Fibroblast of pulmonary artery (primary cell): Measurements from ENCODE around the gene TTC28.
"Not testable (repeated sequence)": the region's sequence is repeated elsewhere in the genome, so short reads cannot be mapped to it uniquely, and the experiment has no call there.

Experiments
- DNase-seq: peaks from one replicate; pipeline ENCODE4 v3.0.0-alpha.2; 2010; ENCODE audit warnings: low read depth
- H3K4me3 ChIP-seq: replicated peaks from 2 replicates; pipeline ENCODE4 v1.5.1; 2011; ENCODE audit warnings: low read depth, mild to moderate bottlenecking, control low read depth, low read length, moderate library complexity
- TF ChIP-seq, protein P1 (sequence below): IDR thresholded peaks from 2 replicates; pipeline ENCODE4 v1.5.1; 2011; ENCODE audit warnings: mild to moderate bottlenecking, control low read depth, low read length, inconsistent platforms; ENCODE audit errors: missing control alignments

TTC28 gene

DNA sequence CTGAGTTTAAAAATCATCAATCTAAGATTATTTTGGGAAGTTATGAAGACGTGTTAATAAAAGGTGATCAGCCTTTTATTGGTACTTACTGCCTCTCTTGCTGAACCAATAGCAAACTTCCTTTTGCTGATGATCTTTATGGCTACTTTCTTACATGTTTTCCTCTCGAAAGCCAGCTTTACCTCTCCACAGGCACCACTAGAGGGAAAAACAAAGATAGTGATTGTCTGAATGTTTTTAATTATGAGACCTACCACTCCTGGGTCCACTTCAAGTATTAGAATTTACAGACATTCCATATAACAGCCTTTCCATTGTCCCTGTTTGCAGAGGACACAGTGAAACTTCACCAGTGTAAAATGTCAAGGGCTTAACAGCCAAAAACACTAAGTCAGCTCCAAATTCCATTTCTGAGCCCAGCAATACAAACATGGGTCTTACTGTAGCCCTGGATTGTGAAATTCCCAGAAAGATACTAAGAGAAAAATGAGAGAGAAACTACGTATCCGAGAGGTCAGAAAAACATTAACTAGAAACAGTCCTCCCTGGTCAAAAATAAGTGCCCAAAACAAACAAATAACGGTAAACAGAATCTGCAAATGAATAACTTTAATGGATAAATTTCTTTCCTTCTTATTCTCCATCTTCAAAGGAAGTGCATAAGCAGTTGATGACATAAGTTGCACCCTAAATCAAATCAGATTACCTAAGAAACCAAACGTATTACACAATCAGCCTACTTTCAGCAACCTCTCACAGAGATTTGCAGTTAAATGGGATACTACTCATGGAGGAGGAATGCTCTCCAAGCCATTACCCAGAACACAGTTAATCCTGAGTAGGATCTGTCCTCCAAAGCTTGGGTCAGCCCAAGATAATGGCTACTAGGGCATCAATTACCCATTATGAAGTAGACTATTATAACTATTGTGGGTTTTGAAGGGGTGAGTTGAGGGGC is 32.5 kb upstream of the TTC28 start:
- TF ChIP-seq, protein P1, sequence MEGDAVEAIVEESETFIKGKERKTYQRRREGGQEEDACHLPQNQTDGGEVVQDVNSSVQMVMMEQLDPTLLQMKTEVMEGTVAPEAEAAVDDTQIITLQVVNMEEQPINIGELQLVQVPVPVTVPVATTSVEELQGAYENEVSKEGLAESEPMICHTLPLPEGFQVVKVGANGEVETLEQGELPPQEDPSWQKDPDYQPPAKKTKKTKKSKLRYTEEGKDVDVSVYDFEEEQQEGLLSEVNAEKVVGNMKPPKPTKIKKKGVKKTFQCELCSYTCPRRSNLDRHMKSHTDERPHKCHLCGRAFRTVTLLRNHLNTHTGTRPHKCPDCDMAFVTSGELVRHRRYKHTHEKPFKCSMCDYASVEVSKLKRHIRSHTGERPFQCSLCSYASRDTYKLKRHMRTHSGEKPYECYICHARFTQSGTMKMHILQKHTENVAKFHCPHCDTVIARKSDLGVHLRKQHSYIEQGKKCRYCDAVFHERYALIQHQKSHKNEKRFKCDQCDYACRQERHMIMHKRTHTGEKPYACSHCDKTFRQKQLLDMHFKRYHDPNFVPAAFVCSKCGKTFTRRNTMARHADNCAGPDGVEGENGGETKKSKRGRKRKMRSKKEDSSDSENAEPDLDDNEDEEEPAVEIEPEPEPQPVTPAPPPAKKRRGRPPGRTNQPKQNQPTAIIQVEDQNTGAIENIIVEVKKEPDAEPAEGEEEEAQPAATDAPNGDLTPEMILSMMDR = peak; percentile 35
- DNase-seq = peak; percentile 96
- peak overlapping the region; percentile 38 for H3K4me3 ChIP-seq

DNA sequence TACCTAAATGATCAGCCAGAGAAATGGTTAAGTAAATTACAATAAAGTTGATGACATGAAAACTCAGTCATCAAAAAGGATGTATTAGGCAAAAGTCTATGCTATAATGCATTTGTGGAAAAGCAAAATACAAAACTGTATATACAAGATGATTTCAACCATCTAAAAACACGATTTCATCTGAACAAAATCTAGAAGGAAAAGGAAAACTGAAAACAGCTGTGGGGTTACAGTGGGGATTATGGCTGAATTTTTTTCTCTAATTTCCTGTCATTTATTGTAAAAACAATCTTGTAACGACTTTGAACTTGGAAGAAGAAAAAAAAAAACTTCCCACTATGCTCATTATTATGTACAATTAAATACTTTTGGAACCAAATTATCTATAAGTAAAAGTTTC is 31.7 kb upstream of the TTC28 start:
- H3K4me3 ChIP-seq = no peak overlapping the region
- TF ChIP-seq, protein P1 = no peak
- DNase-seq = no peak

DNA sequence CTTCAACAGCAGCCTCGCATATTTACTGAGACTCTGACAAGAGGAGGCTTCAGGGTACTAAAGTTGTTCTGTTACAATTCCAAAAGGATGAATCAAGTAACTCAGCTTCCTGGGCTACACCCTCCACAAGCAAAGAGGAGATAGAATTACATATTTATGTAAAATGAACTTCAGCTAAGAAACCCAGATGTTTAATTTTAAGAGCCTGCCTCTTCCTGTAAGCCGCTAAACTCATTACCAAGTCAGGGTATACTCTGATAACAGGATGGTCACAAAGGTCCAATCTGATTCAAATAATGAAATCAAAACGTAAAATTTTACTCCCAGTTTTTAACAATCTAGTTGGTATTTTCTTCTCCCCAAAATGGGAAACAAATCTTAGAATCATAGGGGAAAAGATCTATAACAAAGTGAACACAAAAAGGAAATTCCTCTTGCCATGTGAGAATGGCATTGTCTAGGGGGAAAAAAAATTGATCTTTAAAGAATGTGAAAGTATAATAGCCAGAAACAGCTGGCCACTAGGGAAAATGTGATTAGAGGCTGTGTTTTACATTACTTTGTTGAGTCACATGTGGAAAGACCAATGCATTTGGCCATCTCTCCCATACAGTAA is 31.0 kb upstream of the TTC28 start:
- H3K4me3 ChIP-seq = peak overlapping the region; percentile 30
- DNase-seq = peak; percentile 86
- TF ChIP-seq, protein P1 = no peak

DNA sequence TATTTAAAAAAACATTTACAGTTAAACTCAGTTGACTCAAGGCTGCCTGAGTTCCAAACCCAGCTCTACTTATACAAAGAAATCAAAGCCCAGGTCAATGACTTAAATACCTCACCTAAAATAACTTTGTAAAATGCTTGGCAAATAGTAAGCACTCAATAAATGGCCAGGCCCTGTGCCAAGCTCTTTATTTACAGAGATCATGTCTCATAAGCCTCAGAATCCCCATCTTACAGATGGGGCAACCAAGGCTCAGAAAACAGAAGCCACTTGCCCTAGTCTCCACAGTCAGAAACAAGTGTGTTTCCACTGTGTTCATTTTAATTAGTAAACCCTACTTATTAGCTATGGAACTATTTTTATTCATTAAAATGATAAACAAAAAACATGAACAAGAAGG is 30.5 kb upstream of the TTC28 start:
- DNase-seq = peak; percentile 14
- H3K4me3 ChIP-seq = no peak overlapping the region
- TF ChIP-seq, protein P1 = no peak

DNA sequence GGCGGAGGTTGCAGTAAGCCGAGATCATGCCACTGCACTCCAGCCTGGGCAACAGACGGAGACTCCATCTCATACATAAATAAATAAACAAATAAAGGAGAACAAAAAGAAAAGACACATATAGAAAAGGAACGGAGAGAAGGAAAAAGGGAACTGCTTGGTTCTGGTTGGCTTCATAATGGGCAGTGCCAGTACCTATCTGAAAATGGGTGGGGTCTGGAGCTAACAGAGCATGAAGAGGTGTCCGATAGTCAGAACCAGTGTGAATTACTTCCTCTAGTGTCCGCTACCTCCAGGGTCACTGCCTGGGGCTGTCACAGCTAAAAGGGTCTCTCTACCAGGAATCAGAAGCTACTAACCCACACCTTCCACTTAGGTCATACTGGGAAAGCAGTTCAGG is 27.2 kb upstream of the TTC28 start:
- TF ChIP-seq, protein P1 = no peak
- no peak for DNase-seq

DNA sequence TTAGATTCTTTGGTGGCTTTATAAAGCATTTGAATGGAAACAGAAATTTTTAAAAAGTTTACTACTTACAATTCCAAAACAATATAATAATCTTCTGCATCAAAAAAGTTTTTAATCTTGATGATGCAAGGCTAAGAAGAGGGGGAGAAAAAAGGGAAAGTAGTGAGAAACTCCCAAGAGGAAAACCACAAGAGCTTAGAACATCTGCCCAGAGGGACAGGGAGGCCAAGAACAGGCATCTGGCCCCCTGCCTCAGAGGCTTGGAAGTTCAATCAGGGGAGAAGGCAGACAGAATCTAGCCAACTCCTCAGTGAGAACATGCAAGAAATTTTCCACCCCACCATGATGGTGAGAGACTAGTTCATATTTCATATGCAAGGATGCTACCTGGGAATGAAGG is 23.8 kb upstream of the TTC28 start:
- DNase-seq = peak; percentile 10
- H3K4me3 ChIP-seq = no peak overlapping the region
- TF ChIP-seq, protein P1 = no peak

More for the DNA sequence above, 27.2 kb upstream of the TTC28 start:
- H3K4me3 ChIP-seq = no peak overlapping the region

DNA sequence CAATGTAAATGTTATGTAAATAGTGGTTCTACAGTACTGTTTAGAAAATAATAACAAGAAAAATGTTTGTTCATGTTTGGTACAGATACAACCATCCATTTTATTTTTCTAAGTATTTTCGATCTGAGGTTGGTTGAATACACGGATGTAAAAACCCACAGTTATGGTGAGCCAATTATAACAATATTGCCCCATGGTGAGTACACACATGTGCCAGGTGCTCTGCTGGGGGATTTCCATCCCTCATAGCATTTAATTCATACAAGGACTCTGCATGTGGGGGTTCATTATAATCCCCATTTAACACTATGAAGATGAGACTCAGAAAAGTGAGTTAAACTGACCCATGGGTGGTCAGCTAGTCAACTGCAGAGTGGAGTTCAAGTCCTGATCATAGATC is 23.3 kb upstream of the TTC28 start:
- TF ChIP-seq, protein P1 = no peak
- no peak for DNase-seq
- no peak overlapping the region for H3K4me3 ChIP-seq

DNA sequence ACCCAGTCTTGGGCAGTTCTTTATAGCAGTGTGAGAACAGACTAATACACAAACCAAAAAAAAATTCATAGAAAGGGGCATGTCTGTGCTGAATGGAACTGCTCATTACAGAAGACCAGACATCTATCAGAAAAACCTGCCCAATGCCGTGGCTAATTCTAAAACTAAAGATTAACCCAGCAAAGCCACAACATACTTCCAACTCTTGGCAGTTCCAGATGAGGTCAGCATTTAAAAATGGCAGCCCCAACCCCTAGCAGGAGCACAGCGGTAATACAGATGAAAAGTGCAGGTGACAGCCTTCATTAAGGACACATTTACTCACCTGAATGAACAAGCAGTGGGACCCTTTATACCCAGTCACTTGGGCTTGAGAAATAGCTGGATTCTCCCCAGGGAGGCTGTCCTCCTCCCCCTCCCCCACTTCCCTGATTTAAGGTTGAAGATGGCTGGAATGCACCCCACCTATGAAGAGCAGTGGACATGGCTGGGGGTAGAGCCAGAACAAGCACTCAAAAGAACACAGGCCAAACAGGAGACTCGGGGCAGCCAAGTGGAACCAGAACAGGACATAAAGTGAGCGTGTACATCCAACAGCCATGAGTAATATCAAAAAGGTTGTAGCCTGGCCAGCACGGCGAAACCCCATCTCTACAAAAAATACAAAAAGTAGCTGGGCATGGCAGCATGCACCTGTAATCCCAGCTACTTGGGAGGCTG is 13.6 kb upstream of the TTC28 start:
- H3K4me3 ChIP-seq, DNase-seq: not testable (repeated sequence)

DNA sequence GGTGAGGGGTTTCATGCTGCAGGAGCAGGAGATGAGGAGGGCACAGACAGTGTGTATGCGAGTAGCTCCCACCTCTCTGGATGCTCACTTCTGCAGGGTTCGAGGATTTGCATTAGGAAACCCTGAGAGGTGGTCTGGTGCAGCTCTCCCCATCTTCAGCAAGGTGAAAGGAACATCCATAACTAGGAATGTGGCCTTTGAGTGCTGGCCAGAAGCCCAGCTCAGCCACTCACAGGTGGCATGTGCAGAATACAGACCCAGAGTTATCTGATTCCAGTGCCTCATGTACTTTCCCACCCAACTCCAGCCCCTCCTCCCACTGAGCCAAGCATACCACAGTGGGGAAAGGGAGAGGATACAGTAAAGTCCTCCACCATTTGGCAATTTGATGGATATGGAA is 10.2 kb upstream of the TTC28 start:
- not testable (repeated sequence) for H3K4me3 ChIP-seq, DNase-seq

DNA sequence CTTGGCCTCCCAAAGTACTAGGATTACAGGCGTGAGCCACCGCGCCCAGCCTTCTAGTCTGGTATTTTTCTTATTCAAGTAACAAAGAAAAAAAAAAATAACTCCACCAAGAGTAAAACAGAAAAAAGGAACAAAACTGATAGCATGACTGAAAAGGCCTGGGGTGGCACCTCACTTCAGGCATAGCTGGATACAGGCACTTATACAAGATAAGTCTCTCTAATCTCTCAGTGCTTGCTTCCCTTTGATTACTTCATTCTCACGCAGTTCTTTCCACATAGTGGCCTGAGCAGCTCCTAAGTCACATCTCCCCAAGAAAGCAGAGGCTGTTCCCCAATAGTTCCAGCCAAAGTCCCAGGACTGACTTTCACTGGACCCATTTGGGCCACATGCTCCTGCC is 3.3 kb upstream of the TTC28 start:
- DNase-seq, H3K4me3 ChIP-seq: not testable (repeated sequence)
